ENCODE results near the gene UGT1A8.

The UGT1A8 gene

DNA sequence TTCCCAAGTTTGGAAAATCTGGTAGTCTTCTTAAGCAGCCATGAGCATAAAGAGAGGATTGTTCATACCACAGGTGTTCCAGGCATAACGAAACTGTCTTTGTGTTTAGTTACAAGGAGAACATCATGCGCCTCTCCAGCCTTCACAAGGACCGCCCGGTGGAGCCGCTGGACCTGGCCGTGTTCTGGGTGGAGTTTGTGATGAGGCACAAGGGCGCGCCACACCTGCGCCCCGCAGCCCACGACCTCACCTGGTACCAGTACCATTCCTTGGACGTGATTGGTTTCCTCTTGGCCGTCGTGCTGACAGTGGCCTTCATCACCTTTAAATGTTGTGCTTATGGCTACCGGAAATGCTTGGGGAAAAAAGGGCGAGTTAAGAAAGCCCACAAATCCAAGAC, 154.7 kb downstream of the UGT1A8 start:
- DNase-seq = no peak

DNA sequence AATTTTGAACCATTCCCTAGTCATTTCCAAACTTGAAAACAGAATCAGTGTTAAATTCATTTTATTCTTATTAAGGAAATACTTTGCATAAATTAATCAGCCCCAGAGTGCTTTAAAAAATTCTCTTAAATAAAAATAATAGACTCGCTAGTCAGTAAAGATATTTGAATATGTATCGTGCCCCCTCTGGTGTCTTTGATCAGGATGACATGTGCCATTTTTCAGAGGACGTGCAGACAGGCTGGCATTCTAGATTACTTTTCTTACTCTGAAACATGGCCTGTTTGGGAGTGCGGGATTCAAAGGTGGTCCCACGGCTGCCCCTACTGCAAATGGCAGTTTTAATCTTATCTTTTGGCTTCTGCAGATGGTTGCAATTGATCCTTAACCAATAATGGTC, 155.2 kb downstream of the UGT1A8 start:
- no peak for DNase-seq

DNA sequence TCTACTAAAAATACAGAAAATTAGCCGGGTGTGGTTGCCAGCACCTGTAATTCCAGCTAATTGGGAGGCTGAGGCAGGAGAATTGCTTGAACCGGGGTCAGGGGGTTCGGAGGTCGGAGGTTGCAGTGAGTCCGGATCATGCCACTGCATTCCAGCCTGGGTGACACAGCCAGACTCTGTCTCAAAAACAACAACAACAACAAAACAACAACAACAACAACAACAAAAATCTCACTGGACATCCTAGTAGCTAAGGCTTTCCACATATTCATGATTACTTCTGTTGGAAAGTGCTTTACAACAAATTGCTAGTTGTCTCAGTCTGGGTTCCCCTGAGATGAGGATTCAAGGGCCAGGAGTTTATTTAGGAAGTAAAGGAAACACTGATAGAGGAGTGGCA, 156.4 kb downstream of the UGT1A8 start:
- DNase-seq = no peak

GRCh38 chr2:233775414-233775813, 158.0 kb downstream of the UGT1A8 start:
- no peak for DNase-seq

GRCh38 chr2:233778030-233778429, 160.6 kb downstream of the UGT1A8 start, which contains the start of gene MROH2A:
Gene MROH2A, plus strand, starts transcription at chr2:233778330. Its CDS starts 1,029 bp downstream, at chr2:233779359.
- DNase-seq = no peak

DNA sequence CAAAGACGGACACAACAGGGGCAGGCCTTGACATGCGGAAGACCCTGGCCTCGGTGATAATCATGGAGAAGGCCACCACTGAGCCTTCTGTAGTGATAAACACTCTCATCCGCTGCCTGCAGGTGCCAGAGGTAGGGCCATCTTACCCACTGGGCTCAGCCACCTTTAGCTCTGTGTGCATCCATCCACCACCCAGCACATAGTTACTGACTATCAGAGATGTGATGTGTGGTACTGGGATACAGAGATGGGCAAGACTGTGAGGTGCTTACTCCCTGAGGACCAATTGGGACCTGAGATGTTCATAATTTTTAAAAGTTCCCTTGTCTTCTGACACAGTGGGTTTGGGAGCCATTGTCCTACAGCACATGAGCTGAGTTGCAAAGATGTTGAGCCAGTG, 162.3 kb downstream of the UGT1A8 start:
- DNase-seq = no peak

DNA sequence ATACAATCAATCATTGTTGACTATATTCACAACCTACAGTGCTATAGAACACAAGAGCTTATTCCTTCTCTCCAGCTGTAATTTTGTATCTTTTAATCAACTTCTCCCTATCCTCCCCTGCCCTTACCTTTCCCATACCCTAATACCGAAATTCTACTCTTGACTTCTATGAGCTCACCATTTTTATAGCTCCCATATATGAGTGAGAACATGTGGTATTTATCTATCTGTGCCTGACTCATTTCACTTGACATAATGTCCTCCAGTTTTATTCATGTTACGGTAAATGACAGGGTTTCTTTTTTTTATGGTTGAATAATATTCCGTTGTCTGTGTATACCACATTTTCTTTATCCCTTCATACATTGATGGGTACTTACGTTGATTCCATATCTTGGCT, 163.3 kb downstream of the UGT1A8 start:
- no peak for DNase-seq

DNA sequence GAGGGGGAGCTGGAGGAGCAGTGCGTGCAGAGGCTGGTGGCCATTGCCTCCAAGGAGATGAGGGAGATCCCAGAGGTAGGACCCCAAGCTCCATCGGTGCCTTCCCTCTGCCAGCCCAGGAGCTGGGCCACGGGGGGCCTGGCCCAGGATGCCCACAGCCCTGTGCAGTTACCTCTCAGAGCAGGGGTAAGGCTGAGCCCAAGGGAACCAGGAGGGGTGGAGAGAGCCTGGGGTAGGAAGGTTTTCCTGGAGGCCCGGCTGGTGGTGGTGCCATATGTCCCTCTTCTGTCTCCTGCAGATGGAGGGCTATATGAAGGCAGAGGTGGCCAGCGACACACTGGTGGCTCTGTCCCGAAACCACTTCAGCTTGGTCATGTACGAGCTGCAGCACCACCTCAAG, 172.1 kb downstream of the UGT1A8 start:
- no peak for DNase-seq

GRCh38 chr2:233791151-233791882, 173.9 kb downstream of the UGT1A8 start:
- DNase-seq = no peak

- DNase-seq = no peak
These were observed 174.5 kb downstream of the UGT1A8 start for GRCh38 chr2:233791883-233792329.

DNA sequence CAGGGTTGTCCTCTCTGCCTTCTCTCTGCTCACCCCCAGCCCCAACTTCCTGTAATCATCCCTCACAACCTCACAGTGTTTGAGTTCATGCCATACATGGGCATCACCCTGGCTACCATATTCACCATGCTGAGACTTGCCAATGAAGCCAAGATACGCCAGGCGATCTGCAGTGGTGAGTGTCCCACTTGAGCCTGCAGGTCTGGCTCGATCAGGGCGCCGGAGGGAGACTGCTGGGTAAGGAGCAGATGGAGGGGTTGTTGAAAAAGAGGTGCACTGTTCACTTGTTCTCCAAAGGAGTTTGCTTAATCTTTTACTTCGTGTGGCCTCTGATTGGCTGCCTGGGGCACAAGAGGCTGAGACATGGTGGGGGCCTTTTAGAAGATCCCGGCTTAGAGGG, 175.3 kb downstream of the UGT1A8 start:
- DNase-seq = no peak

GRCh38 chr2:233793465-233794127, 176.2 kb downstream of the UGT1A8 start:
- no peak for DNase-seq

- DNase-seq = no peak
These were observed 176.8 kb downstream of the UGT1A8 start for GRCh38 chr2:233794128-233794658.

DNA sequence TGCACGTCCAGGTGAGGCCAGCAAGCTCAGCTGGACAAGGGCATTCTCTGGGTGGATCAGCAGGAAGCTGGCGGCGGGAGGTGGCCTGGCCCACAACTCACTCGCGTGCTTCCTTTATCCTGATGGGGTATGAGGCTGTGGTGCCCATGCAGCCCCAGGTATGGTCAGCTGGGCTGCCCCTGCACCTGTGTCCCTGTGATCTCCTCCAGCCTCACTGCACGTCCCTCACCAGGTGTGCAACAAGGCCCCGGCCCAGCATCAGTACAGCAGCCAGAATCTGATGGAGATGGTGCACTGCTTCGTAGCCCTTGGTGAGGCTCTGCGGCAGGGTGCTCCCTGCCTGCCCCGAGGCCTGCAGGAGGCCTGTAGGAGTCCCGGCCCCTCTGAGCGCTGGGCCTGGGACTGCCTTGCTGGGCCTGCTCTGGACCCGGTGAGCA, 178.3 kb downstream of the UGT1A8 start:
- DNase-seq = no peak

DNA sequence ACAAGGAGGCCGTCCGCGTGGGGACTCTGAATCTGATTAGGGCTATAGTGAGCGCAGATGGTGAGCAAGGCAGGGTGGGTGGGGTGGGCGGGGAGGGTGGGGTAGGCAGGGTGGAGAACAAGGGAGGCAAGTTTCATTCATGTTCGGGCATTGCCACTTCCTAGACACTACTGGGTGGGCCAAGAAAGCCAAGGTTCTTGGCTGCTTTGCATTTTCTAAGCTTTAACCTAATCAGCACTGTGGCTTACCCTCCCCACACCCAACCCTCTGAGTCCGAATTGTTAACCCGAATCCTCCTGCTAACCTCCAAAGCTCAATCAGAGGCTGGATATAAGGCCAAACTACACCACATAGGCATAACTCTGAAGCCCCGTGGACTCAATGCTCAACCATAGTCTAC, 178.8 kb downstream of the UGT1A8 start:
- DNase-seq = no peak

DNA sequence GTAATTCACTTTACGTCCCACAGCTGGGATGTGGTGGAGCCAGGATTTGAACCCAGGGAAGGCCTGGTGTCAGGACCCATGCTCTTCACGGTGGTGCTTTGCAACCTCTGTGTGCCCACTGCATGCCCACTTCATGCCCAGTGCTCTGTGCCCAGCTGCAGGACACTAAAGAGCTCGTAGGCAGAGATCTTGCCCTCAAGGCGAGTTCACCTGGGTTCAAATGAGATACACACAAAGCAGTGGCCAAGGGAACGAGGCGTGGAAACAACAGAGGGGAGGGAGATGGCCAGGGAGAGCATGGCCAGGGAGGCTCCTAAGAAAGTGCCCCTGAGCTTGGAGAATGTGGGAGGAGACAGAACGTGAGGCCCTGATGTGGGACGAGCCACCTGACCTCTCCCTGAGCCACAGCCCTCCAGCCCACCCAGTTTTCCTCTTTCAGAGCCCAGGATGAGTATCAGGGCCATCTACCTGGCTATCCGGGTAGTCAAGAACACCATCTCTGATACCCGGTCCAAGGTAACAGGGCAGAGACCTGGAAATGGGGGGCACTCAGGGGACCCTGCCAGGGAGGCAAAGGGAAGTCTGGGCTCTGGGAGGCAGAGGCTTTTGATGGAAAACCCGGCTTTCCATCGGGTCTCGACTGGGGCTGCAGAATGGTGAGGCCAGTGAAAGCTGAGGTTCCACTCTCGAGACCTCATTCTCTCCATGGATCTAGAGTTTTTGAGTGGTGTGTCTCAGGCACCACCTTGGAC, 181.1 kb downstream of the UGT1A8 start:
- DNase-seq = no peak

DNA sequence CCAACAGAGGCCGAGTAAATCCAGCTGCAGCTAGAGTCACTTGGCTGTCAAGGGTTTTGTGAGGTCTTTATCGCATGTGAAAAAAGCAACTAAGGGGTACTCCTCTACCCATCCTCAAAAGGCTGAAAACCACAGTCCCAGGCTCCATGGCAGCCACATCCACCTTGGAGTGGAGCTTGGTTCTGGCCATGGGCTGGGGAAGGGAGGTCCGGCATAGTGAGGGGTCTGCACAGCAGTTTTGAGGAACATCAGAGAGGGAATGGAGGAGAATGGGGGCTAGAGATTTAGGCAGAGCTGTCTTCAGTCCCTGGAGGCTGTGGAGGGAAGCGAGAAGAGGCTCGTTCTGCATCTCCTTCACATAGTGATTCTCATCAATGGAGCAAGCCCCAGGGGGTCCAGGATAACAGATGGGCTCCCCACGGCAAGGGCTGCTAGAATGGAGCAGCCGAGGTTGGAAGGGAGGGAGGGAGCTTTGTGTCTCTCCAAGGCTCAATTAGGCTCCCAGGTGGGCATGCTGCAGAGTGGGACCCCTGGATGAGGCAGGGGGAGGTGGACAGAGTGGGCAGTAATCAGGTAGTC, 181.7 kb downstream of the UGT1A8 start:
- DNase-seq = no peak

DNA sequence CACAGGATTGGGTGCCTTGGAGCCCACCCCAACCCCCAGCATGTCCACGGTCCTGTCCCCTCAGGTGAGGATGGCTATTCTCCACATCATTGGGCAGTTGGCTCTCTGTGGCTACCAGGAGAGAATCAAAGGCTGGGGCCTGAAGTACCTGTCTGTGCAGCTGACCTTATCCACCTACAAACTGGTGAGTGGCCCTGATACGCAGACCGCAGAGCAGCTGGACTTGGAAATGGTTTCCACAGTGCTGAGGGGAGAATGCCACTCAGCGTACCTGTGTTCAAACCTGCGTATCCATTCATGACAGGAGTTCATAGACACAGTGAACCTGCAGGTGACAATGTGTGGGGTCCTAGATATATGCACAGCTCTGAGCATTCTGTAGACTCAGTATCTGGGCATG, 182.3 kb downstream of the UGT1A8 start:
- DNase-seq = no peak

DNA sequence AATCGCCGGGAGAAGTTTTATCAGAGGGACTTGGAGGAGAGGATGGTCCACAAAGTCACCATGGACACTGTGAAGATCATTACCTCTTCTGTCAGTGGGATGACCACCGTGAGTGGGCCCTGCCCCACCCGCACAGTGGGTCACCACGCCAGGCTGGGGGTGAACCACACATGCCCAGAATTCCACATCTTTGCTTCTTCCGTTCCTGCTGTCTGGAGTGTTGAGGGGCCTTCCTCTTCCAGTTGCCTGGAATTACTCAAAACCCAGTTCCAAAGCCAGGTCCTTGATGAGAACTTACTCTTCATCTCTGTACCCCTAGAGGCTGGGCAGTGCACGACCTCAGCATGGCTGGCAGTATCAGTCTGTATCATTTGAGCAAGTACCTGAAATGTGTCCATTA, 182.8 kb downstream of the UGT1A8 start:
- DNase-seq = no peak

DNA sequence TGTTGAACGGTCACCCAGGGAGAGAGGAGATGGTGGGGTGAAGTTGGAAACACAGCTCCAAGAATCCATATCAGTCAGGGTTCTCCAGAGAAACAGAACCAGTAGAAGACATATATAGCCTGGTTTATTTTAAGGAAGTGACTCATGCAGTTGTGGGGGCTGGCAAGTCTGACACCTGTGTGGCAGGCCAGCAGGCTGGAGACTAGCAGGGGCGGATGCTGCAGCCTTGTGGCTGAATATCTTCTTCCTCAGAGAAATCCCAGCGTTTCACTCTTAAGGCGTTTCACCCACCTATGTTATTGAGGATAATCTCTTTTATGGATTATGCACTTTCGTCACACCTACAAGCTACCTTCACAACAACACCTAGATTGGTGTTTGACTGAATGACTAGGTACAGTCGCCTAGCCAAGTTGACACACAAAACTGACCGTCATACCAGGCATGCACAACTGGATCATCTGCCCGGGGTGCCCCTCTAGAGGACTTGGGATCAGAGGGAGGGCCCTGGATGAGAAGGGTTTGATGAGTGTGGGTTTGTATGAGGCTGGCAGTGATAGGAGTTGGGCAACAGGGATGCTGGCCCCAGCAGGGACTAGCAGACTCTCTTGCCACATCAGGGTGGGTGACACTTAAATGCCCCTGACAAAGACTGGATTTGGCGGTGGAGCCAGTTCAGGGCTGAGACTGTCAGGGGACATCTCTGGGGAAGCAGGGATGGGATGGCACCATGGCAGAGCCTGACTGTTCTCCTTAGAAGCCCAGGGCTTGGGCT, 184.1 kb downstream of the UGT1A8 start:
- no peak for DNase-seq

DNA sequence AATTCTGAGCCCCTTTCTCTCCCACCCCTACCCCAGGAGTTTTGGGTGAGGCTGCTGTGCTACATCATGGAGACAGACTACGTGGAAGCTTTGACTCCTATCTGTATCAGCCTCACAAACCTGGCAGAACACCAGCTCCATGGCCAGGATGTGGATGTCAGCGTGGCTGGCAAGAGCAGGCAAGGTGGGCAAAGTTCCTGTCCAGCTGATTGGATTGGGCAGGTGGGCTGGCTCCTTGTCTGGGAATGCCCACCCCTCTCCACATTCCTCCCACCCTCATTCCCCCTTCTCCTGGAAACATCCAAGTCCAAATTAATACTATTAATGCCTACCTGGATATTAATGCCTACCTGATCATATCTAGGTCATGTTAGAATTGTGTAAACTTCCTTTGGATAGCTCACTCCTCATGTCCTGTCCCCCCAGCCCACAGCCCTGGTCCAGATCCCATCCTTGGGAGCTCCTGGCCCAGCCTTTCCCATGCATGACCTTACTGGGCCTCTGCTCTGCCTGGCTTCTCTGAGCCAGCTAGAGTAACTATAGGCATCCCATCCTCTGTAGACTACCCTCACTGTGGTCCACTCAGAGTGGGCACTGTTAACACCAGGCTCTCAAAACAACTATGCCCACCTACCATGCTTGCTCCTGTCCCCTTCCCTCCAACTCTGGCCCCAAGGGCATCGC, 184.8 kb downstream of the UGT1A8 start:
- DNase-seq = no peak

All from activated CD4-positive, alpha-beta T cell treated with anti-CD3 and anti-CD28 coated beads for 4 hours (primary cell).